GM12878 (cell line): ENCODE measurements around the gene LRRC3C. TPM values are rescaled to one million over a fixed set of nuclear protein-coding genes. Genes with fewer than 3 reads are reported as not detected.
"Not testable (repeated sequence)": the region's sequence is repeated elsewhere in the genome, so short reads cannot be mapped to it uniquely, and the experiment has no call there.

ENCODE experiments used
- ATAC-seq: fragments of 200-7000 bp; cut with Tn5 transposase; 3 replicates; pipeline ENCODE4 v1.9.1; 2020; ENCODE audit warnings: mild to moderate bottlenecking, moderate library complexity
- BruUV-seq: library from RNA; stranded (reverse); fragments of 400-500 nt; replicated peaks from 2 replicates; lab custom pipeline; 2021; lab: Mats Ljungman, UMichigan
- CTCF ChIA-PET: fragments of 300-600 bp; sonication (Branson Sonifier 250); formaldehyde crosslinking; extraction: SDS; loops from one replicate; lab custom pipeline; 2021; ENCODE audit warnings: inconsistent platforms; lab: Yijun Ruan, JAX
- POLR2A ChIA-PET: fragments of 350-600 bp; formaldehyde crosslinking; extraction: SDS; loops from one replicate; lab custom pipeline; 2021; ENCODE audit warnings: inconsistent platforms; lab: Charles Lee
- RAD21 ChIA-PET: fragments of 300-600 bp; sonication (Branson Sonifier 250); formaldehyde crosslinking; loops from one replicate; lab custom pipeline; 2023; ENCODE audit warnings: antibody characterized with exemption; ENCODE audit not compliant: unreplicated experiment; lab: Charles Lee
- SMC1A ChIA-PET: fragments of 300-600 bp; sonication (Branson Sonifier 250); formaldehyde crosslinking; loops from one replicate; lab custom pipeline; 2023; ENCODE audit not compliant: unreplicated experiment, uncharacterized antibody; lab: Charles Lee
- DNase-seq: peaks from one replicate; pipeline ENCODE4 v3.0.0-alpha.2; 2011; ENCODE audit warnings: low read depth, low spot score
- FAIRE-seq: peaks from 3 replicates; lab custom pipeline; 2011; peaks lifted over from hg19 to GRCh38; lab: Jason Lieb, UNC
- H2AFZ ChIP-seq: 2 replicates; pipeline ENCODE4 v1.6.0; 2011; ENCODE audit warnings: low read depth, low read length, control low read depth; ENCODE audit not compliant: control insufficient read depth
- H3K27ac ChIP-seq: 2 replicates; pipeline ENCODE4 v1.5.1; 2011; ENCODE audit warnings: control low read depth; ENCODE audit not compliant: control insufficient read depth, insufficient read depth
- H3K27me3 ChIP-seq, 2 experiments: replicated peaks in 1 of 2; 2 replicates each; pipeline versions ENCODE4 v1.6.0 to v1.6.1; 2011; ENCODE audit warnings: low read length in 1 of 2; ENCODE audit not compliant: control insufficient read depth in 2 of 2, insufficient read depth in 2 of 2
- H3K36me3 ChIP-seq, 2 experiments: 2 replicates each; pipeline ENCODE4 v1.5.1; 2011; ENCODE audit warnings: low read length in 1 of 2; ENCODE audit not compliant: control insufficient read depth in 2 of 2, insufficient read depth in 2 of 2
- H3K4me1 ChIP-seq: 2 replicates; pipeline ENCODE4 v1.6.1; 2011; ENCODE audit warnings: mild to moderate bottlenecking, low read length, moderate library complexity, mixed read lengths; ENCODE audit not compliant: control insufficient read depth, insufficient read depth
- H3K4me2 ChIP-seq: 2 replicates; pipeline ENCODE4 v1.6.0; 2011; ENCODE audit warnings: control low read depth; ENCODE audit not compliant: control insufficient read depth, insufficient read depth
- H3K4me3 ChIP-seq: fragments of 200-600 bp; sonication (generic); 2 replicates; pipeline ENCODE4 v1.5.1; 2016
- H3K79me2 ChIP-seq: 2 replicates; pipeline ENCODE4 v1.6.0; 2011; ENCODE audit warnings: low read length; ENCODE audit not compliant: control insufficient read depth, insufficient read depth
- H3K9ac ChIP-seq: 2 replicates; pipeline ENCODE4 v1.8.0; 2011; ENCODE audit warnings: low read length, control low read depth, mixed read lengths; ENCODE audit not compliant: control insufficient read depth, insufficient read depth
- H3K9me3 ChIP-seq: replicated peaks from 3 replicates; pipeline ENCODE4 v1.5.1; 2011; ENCODE audit warnings: mild to moderate bottlenecking, low read length; ENCODE audit not compliant: control insufficient read depth, insufficient read depth
- H4K20me1 ChIP-seq: 2 replicates; pipeline ENCODE4 v1.6.0; 2011; ENCODE audit not compliant: control insufficient read depth, insufficient read depth
- BMI1 ChIP-seq: fragments of 450-650 bp; IDR thresholded peaks from 2 replicates; pipeline ENCODE4 v1.6.1; 2016; ENCODE audit warnings: mild to moderate bottlenecking, moderate library complexity, borderline replicate concordance
- CHD1 ChIP-seq: IDR thresholded peaks from 2 replicates; pipeline ENCODE4 v1.6.1; 2012; ENCODE audit warnings: low read depth, low read length, improper control_type of control experiment
- EZH2 ChIP-seq: IDR thresholded peaks from 2 replicates; pipeline ENCODE4 v1.6.1; 2012; ENCODE audit warnings: low read depth, mild to moderate bottlenecking, control low read depth, inconsistent platforms, low read length, borderline replicate concordance; ENCODE audit not compliant: control insufficient read depth
- HDAC6 ChIP-seq: fragments of 200-600 bp; sonication (generic); IDR thresholded peaks from one replicate; pipeline ENCODE4 v1.8.0; 2017; ENCODE audit warnings: antibody characterized with exemption; ENCODE audit not compliant: unreplicated experiment
- HDGF ChIP-seq: fragments of 450-650 bp; IDR thresholded peaks from 2 replicates; pipeline ENCODE4 v1.6.1; 2016; ENCODE audit warnings: antibody characterized with exemption
- IKZF2 ChIP-seq, 2 experiments: fragments of 450-650 bp; IDR thresholded peaks; 2 replicates each; pipeline ENCODE4 v1.6.1; 2017; ENCODE audit warnings: mild to moderate bottlenecking in 2 of 2, moderate library complexity in 2 of 2
- JUNB ChIP-seq: IDR thresholded peaks from 2 replicates; pipeline ENCODE4 v1.6.1; 2016; ENCODE audit warnings: antibody characterized with exemption, mild to moderate bottlenecking
- KDM1A ChIP-seq: fragments of 200-600 bp; sonication (generic); IDR thresholded peaks from 2 replicates; pipeline ENCODE4 v1.6.1; 2016; ENCODE audit warnings: borderline replicate concordance
- NFYB ChIP-seq: IDR thresholded peaks from 2 replicates; pipeline ENCODE4 v1.6.1; 2011; ENCODE audit warnings: low read depth, mild to moderate bottlenecking, low read length, improper control_type of control experiment, moderate library complexity; ENCODE audit not compliant: insufficient read depth
- NR2F1 ChIP-seq: fragments of 450-650 bp; conservative IDR thresholded peaks from 2 replicates; pipeline ENCODE4 v1.6.1; 2017; ENCODE audit warnings: mild to moderate bottlenecking
- NRF1 ChIP-seq: conservative IDR thresholded peaks from 2 replicates; pipeline ENCODE4 v1.6.1; 2011; ENCODE audit warnings: mild to moderate bottlenecking, low read depth, low read length, improper control_type of control experiment
- SIN3A ChIP-seq: IDR thresholded peaks from 2 replicates; pipeline ENCODE4 v1.6.1; 2012; ENCODE audit warnings: low read depth, low read length, improper control_type of control experiment
- WGBS: methylation state at CpG from one replicate; pipeline ENCODE4 v1.1.6; 2016; ENCODE audit warnings: low lambda C conversion rate; ENCODE audit not compliant: insufficient replicate concordance, insufficient coverage; ENCODE audit errors: missing lambda C conversion rate; 5-methylcytosine and 5-hydroxymethylcytosine counted together
- in situ Hi-C: fragments of 300-500 bp; cut with MboI; formaldehyde crosslinking; loops from 9 replicates; pipeline ENCODE4 v1.14.3; 2018; ENCODE audit warnings: mixed read lengths
- intact Hi-C: fragments of 100-400 bp; cut with micrococcal nuclease; formaldehyde crosslinking; loops from one replicate; pipeline ENCODE4 v1.14.2; 2022; ENCODE audit not compliant: unreplicated experiment
- polyA plus RNA-seq, 11 experiments: library from polyadenylated mRNA; depleted of rRNA in 4 of 11; unstranded in 6 of 11; stranded (reverse) in 5 of 11; fragments of >200 nt; fragmentation: Nextera tagmentation in 4 of 11; fragmentation: Illumina TruSeq in 1 of 11; extraction: Ambion mirVana in 4 of 11; extraction: Trizol in 1 of 11; gene quantifications; 1 replicate in 1 of 11; 2 replicates in 10 of 11; pipeline versions ENCODE4 v1.2.1 to v1.2.3, GENCODE V29; 2011 to 2016; ENCODE audit warnings: inconsistent platforms in 2 of 11, missing spikeins in 2 of 11, low read depth in 1 of 11
- total RNA-seq, 4 experiments: library from RNA; depleted of rRNA in 3 of 4; stranded (reverse); fragments of >200 nt in 3 of 4; fragmentation: Illumina TruSeq in 1 of 4; extraction: Trizol in 1 of 4; gene quantifications; 2 replicates each; pipeline versions ENCODE4 v1.2.1 to v1.2.3, GENCODE V29; 2013 to 2021
- TF ChIP-seq, protein P1 (sequence below): fragments of 450-650 bp; IDR thresholded peaks from 2 replicates; pipeline ENCODE4 v1.6.1; 2016; ENCODE audit warnings: mild to moderate bottlenecking

Gene LRRC3C
- total and polyA plus RNA-seq, 10 of the 15 experiments (the other 5 are each of a cell fraction or from before 2014, with no cell fraction given), result not detected

DNA sequence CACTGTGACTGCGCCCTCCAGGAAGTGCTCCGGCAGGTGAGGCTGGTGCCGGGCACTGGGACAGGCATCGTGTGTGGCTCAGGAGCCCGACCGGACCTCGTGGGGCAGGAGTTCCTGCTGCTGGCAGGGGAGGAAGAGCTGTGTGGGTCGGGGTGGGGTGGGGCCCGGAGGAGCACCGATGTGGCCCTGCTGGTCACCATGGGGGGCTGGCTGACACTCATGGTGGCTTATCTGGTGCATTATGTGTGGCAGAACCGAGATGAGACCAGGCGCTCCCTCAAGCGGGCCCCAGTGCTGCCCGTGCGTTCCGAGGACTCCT lies 16.8 kb downstream of the LRRC3C start (continued):
- TF ChIP-seq NRF1 (no peak), HDGF (no peak), BMI1 (no peak), CHD1 (no peak), KDM1A (no peak), HDAC6 (no peak)

DNA sequence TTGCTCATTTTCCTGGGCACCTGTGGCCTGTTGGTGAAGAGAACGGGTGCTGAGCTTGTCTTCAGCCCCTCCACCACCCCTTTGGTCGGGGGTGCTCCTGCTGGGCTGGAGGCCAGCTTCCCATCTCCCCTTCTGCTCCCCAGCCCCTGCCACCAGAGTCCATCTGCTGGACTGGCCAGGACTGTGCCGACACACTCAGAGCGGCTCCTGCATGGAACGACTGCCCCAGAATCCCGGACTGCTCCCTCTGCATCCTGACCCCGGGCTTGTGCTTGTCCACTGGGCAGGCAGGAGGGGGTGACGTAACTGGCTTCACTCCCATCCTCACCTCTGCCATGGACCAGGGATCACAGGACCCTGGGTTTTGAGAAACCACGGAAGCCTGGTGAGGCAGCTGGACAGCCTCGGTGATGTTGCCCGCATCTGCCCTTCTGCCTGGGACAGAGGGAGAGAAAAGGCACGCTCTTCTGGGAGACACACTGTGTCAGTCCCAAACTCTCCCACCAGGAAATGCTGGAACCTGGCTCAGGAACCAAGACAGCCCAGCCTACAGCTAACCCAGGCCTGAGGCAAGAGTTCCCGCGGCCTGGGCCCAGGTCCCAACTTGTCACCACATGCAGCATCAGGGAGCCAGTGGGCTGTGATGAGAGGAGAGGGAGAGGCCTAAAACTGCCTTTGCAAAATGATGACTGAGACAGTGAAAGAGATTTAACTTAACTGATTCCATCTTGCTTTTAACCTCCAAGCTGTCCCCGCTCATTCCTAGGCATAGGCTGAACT lies 19.2 kb downstream of the LRRC3C start:
- FAIRE-seq, result no peak
- TF ChIP-seq JUNB (no peak), NFYB (no peak), SIN3A (no peak), EZH2 (no peak), IKZF2 (IDR thresholded peaks at IDR 0.05) (no peak), NR2F1 (no peak)
- TF ChIP-seq, protein P1, sequence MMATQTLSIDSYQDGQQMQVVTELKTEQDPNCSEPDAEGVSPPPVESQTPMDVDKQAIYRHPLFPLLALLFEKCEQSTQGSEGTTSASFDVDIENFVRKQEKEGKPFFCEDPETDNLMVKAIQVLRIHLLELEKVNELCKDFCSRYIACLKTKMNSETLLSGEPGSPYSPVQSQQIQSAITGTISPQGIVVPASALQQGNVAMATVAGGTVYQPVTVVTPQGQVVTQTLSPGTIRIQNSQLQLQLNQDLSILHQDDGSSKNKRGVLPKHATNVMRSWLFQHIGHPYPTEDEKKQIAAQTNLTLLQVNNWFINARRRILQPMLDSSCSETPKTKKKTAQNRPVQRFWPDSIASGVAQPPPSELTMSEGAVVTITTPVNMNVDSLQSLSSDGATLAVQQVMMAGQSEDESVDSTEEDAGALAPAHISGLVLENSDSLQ, result no peak
- Histone ChIP-seq H3K9me3 (no peaks in the 10 kb centered on the region), H3K27ac (no peak overlapping the region), H2AFZ (no peak overlapping the region), H3K36me3 (no peaks in the 10 kb centered on the region), H4K20me1 (no peaks in the 10 kb centered on the region), H3K4me2 (no peak overlapping the region), H3K79me2 (no peaks in the 10 kb centered on the region), H3K4me3 (no peak overlapping the region), H3K27me3 (no peaks in the 10 kb centered on the region), H3K9ac (no peak overlapping the region), H3K4me1 (no peaks in the 10 kb centered on the region)
- 54% methylated on average over 15 of the region's 15 CpGs for WGBS
- ATAC-seq, result no peak
- no TSS peak for BruUV-seq
- RAD21 ChIA-PET, result interaction anchor here (1.4 kb wide), 1 partner anchor 34 kb away, joined by 3 read pairs; the partner anchor contains the start of gene PSMD3
- intact Hi-C loops (no loop called here), in situ Hi-C loops (no loop called here)
- DNase-seq, result no peak
- POLR2A ChIA-PET, result interaction anchor here (0.8 kb wide), 1 partner anchor 60 kb away, joined by 3 read pairs; no protein-coding TSS in a partner anchor
- SMC1A ChIA-PET, result no interaction called here
- CTCF ChIA-PET, result interaction anchor here (1.2 to 1.5 kb wide), 2 partner anchors 12 to 325 kb away, joined by 4 read pairs; no protein-coding TSS in a partner anchor

DNA sequence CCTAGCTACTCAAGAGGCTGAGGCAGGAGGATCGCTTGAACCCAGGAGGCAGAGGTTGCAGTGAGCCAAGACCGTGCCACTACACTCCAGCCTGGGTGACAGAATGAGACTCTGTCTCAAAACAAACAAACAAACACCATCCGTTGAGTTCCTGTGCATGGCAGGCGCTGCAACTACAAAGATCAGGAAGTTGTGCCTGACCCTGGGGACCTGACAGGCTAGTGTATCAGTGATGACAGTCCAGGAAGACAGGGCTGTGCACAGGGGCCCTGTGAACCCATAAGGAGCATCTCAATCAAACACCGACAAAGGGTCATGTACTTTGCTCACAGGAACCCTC lies 20.9 kb downstream of the LRRC3C start:
- H3K36me3 ChIP-seq, ATAC-seq, H4K20me1 ChIP-seq, in situ Hi-C loops, BruUV-seq, H3K9ac ChIP-seq, H3K9me3 ChIP-seq, H3K4me1 ChIP-seq, H3K4me3 ChIP-seq, H3K4me2 ChIP-seq, H3K79me2 ChIP-seq, POLR2A ChIA-PET, H2AFZ ChIP-seq, SMC1A ChIA-PET, FAIRE-seq, H3K27ac ChIP-seq, DNase-seq, intact Hi-C loops, H3K27me3 ChIP-seq: not testable (repeated sequence)
- ChIA-PET CTCF (interaction anchor here (1.5 to 2.9 kb wide), 2 partner anchors 9 to 327 kb away, joined by 4 to 18 read pairs; no protein-coding TSS in a partner anchor), RAD21 (interaction anchor here (1.4 kb wide), 1 partner anchor 32 kb away, joined by 3 read pairs; the partner anchor contains the start of gene PSMD3)
- WGBS, result 22% methylated on average over 5 of the region's 5 CpGs
